GM23248 (cell line): ENCODE measurements around the gene ATXN7L1. TPM values are rescaled to one million over a fixed set of nuclear protein-coding genes. Genes with fewer than 3 reads are reported as not detected.
"Not testable (repeated sequence)": the region's sequence is repeated elsewhere in the genome, so short reads cannot be mapped to it uniquely, and the experiment has no call there.

Experiments
- DNase-seq: peaks from one replicate; pipeline ENCODE4 v3.0.0-alpha.2; 2015
- H2AFZ ChIP-seq: fragments of 200-600 bp; sonication (generic); 2 replicates; pipeline ENCODE4 v1.6.1; 2016; ENCODE audit warnings: antibody characterized with exemption
- H3F3A ChIP-seq: fragments of 200-600 bp; sonication (generic); 2 replicates; pipeline ENCODE4 v1.6.1; 2016; ENCODE audit warnings: mild to moderate bottlenecking, antibody characterized with exemption, mixed run types; ENCODE audit not compliant: insufficient read depth
- H3K27ac ChIP-seq: fragments of 200-600 bp; sonication (generic); 2 replicates; pipeline ENCODE4 v1.5.1; 2016; ENCODE audit warnings: mild to moderate bottlenecking
- H3K27me3 ChIP-seq: fragments of 200-600 bp; sonication (generic); replicated peaks from 2 replicates; pipeline ENCODE4 v1.6.1; 2016; ENCODE audit warnings: mild to moderate bottlenecking; ENCODE audit not compliant: insufficient read depth
- H3K36me3 ChIP-seq: fragments of 200-600 bp; sonication (generic); 2 replicates; pipeline ENCODE4 v1.6.1; 2016; ENCODE audit warnings: low read depth, mild to moderate bottlenecking
- H3K4me1 ChIP-seq: fragments of 200-600 bp; sonication (generic); 2 replicates; pipeline ENCODE4 v1.6.1; 2016; ENCODE audit warnings: mild to moderate bottlenecking; ENCODE audit not compliant: insufficient read depth
- H3K4me2 ChIP-seq: fragments of 200-600 bp; sonication (generic); one replicate; pipeline ENCODE4 v1.6.1; 2016; ENCODE audit warnings: mild to moderate bottlenecking; ENCODE audit not compliant: unreplicated experiment
- H3K4me3 ChIP-seq: fragments of 200-600 bp; sonication (generic); 2 replicates; pipeline ENCODE4 v1.5.1; 2016; ENCODE audit warnings: mild to moderate bottlenecking
- H3K79me2 ChIP-seq: fragments of 200-600 bp; sonication (generic); 2 replicates; pipeline ENCODE4 v1.6.1; 2016; ENCODE audit warnings: mild to moderate bottlenecking; ENCODE audit not compliant: insufficient read depth
- H3K9ac ChIP-seq: fragments of 200-600 bp; sonication (generic); 2 replicates; pipeline ENCODE4 v1.6.1; 2016; ENCODE audit warnings: mild to moderate bottlenecking
- H3K9me2 ChIP-seq: fragments of 200-600 bp; sonication (generic); 2 replicates; pipeline ENCODE4 v1.6.1; 2016; ENCODE audit warnings: mixed run types, mild to moderate bottlenecking, moderate library complexity; ENCODE audit not compliant: insufficient read depth
- H3K9me3 ChIP-seq: fragments of 200-600 bp; sonication (generic); one replicate; pipeline ENCODE4 v1.6.1; 2017; ENCODE audit warnings: low read depth
- H4K20me1 ChIP-seq: fragments of 200-600 bp; sonication (generic); 2 replicates; pipeline ENCODE4 v1.6.0; 2016; ENCODE audit not compliant: insufficient read depth
- EZH2 ChIP-seq: fragments of 200-600 bp; sonication (generic); IDR thresholded peaks from 2 replicates; pipeline ENCODE4 v1.6.1; 2018; ENCODE audit warnings: antibody characterized with exemption, mild to moderate bottlenecking; ENCODE audit not compliant: insufficient read depth, poor library complexity, severe bottlenecking
- EZH2phosphoT487 ChIP-seq: fragments of 200-600 bp; sonication (generic); IDR thresholded peaks from 2 replicates; pipeline ENCODE4 v1.6.1; 2018; ENCODE audit warnings: antibody characterized with exemption, moderate library complexity, mild to moderate bottlenecking, low read depth; ENCODE audit not compliant: insufficient read depth
- WGBS, 2 experiments: methylation state at CpG; one replicate each; pipeline ENCODE4 v1.1.6; 2015 to 2017; ENCODE audit warnings: low lambda C conversion rate in 2 of 2, low coverage in 1 of 2; ENCODE audit errors: missing lambda C conversion rate in 2 of 2; 5-methylcytosine and 5-hydroxymethylcytosine counted together
- in situ Hi-C: fragments of 300-500 bp; cut with MboI; formaldehyde crosslinking; loops from 2 replicates; pipeline ENCODE4 v1.15.0; 2020
- polyA plus RNA-seq: library from polyadenylated mRNA; unstranded; fragments of >200 nt; fragmentation: Nextera tagmentation; extraction: Ambion mirVana; gene quantifications from 2 replicates; pipeline ENCODE4 v1.2.1, GENCODE V29; 2016
- total RNA-seq: library from RNA; depleted of rRNA; stranded (reverse); fragments of >200 nt; shearing (Covaris generic); gene quantifications from 2 replicates; pipeline ENCODE4 v1.2.3, GENCODE V29; 2014

ATXN7L1 gene
- total and polyA plus RNA-seq, 2 experiments from 2014 or later = 3.7 to 4.5 TPM

DNA sequence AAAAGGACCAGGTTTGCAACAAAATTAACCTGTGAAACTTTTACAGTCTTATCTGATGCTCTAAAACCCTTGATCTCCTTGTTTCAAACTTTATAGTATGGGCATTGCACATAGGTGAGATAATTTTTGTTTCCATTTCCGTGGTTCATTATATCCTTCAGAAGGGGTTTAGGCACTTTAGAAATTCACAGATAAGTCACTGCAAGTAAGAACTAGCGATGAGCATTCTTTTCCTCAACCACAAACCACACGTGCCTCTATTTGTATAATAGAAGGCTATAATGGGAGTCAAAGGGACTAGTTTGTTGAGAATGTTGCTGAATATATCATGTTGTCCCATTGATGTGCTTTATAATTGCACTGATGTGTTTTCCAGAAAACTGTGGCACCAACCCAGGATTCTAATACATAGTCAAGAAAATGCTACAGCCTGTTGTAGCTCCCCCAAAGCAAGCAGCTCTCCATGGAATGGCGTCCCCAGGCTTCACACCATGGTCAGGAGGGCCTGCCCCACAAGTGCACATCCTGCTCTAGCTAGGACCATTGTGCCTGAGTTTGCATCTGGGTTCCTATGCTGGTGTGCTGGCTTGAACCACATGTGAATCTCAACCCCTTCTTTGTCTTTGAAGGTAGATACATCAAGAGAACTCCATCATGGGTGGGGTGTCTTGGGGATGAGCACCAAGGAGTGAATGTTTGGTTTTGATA, 14.0 kb upstream of the ATXN7L1 start:
- Histone ChIP-seq H3K27ac (no peak overlapping the region), H4K20me1 (no peaks in the 10 kb centered on the region), H3K9ac (no peak overlapping the region), H3K4me2 (no peak overlapping the region), H3K9me3 (no peaks in the 10 kb centered on the region), H3K4me3 (no peak overlapping the region), H3F3A (no peaks in the 10 kb centered on the region), H3K36me3 (no peaks in the 10 kb centered on the region), H3K27me3 (no peaks in the 10 kb centered on the region), H3K9me2 (no peaks in the 10 kb centered on the region), H3K4me1 (no peaks in the 10 kb centered on the region), H3K79me2 (0 out of 2 replicates have a peak, but pooled peaks cover under 1% of the 10 kb centered on the region), H2AFZ (no peak overlapping the region)
- no peak for DNase-seq
- in situ Hi-C loops = no loop called here
- no peak for TF ChIP-seq EZH2phosphoT487
- WGBS, 2 experiments = 72% methylated on average over 4 of the region's 4 CpGs

DNA sequence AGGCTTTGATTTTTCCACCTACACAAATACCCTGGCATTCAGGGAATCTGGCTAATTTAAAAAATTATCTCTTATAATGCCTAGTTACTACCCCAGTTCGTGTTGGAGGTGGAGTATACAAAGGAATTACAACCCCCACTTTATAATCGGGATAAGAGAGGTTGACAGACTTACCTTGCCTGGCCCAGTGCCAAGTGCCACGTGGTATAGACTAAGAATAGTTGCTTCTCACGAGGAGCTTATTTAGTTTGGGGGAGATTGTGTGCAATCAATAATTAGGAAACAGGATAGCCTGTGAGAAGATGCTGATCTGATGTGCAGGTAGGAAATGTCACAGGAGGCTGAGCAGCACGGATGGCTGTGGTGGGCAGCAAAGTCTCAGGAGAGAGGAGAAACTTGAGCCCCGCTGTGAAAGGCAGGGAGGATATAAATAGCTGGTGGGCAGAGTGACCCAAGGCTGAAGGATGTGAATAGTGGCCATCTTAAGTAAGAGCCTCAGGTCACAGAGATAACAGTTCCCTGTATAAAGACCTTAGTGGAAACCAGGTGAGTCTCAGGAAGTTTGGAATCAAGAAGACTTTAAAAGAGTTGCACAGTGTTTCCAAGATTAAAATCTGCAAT, 11.3 kb upstream of the ATXN7L1 start:
- no peak for DNase-seq

DNA sequence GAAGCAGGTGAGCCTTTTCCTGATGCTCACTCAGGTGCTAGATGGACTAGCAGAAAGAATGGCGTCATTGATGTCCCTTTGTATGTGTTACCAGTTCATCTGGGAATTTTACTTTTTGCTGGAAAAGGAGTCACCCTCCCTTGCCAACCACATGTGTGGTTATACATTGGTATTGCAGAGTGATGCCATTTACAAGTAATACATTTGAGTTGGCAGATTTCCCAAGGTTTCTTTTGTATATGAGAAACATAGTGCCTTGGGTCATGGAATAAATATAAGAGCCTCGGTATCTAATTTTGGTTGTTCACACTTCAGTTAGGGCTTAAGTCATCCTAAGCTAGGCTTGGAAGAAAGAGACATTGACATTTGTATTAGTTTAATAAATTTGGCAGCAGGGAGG, 10.4 kb upstream of the ATXN7L1 start:
- H3K79me2 ChIP-seq = peaks cover 15% of the 10 kb centered on the region; the same call in 1 of the 2 replicates

More for the DNA sequence above, 11.3 kb upstream of the ATXN7L1 start:
- H3F3A ChIP-seq = no peaks in the 10 kb centered on the region
- H3K27ac ChIP-seq = no peak overlapping the region
- 71 to 73% methylated on average over 6 of the region's 6 CpGs for WGBS, 2 experiments
- H3K36me3 ChIP-seq = no peaks in the 10 kb centered on the region
- no peaks in the 10 kb centered on the region for H3K9me2 ChIP-seq
- TF ChIP-seq EZH2 (no peak), EZH2phosphoT487 (no peak)
- H3K4me3 ChIP-seq = no peak overlapping the region
- no peaks in the 10 kb centered on the region for H3K27me3 ChIP-seq
- H4K20me1 ChIP-seq = no peaks in the 10 kb centered on the region
- no peaks in the 10 kb centered on the region for H3K9me3 ChIP-seq
- peaks cover 12% of the 10 kb centered on the region; the same call in 1 of the 2 replicates for H3K79me2 ChIP-seq
- in situ Hi-C loops = no loop called here
- no peaks in the 10 kb centered on the region for H3K4me1 ChIP-seq
- no peak overlapping the region for H3K9ac ChIP-seq
- no peak overlapping the region for H3K4me2 ChIP-seq
- H2AFZ ChIP-seq = no peak overlapping the region

DNA sequence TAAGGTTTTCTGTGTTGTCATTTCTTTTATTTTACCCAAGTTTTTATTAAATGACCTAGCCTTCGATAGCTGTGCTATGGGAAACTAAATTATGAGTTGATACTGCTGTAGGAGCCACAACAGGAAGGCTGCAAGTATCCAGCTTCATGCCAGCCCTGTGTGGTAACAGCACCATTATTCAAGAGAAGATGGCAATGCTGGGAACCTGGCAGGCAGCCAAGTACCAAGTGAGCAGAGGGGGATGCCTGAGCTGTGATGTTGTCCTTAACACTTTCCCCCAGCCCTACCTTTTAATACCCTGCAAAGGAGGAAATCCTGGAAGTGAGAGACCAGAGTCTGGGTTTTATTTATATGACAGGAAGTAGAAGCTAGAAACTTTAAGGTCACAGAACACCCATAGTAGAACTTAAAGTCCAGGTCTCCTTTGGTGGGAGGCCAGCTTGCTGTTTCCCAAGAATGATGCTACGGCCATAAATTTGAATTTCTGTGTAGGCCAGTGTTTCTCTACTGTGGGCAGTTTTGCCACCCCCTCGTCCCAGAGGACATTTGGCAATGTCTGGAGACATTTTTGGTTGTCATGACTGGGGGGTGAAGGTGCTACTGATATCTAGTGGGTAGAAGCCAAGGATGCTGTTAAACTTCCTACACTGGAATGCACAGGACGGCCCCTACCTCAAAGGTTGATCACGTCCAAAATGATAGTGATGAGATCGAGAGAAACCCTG, 9.2 kb upstream of the ATXN7L1 start:
- no peak overlapping the region for H3K4me3 ChIP-seq
- H3K4me1 ChIP-seq = no peaks in the 10 kb centered on the region
- H3K9ac ChIP-seq = no peak overlapping the region
- no peak for TF ChIP-seq EZH2
- TF ChIP-seq EZH2phosphoT487 = no peak
- H3K4me2 ChIP-seq = no peak overlapping the region
- WGBS, 2 experiments = 95 to 96% methylated on average over 6 of the region's 6 CpGs
- H3K79me2 ChIP-seq = peaks cover 15% of the 10 kb centered on the region; the same call in 1 of the 2 replicates
- in situ Hi-C loops = no loop called here
- H3K27ac ChIP-seq = no peak overlapping the region
- DNase-seq = no peak
- H3K36me3 ChIP-seq = no peaks in the 10 kb centered on the region
- H3K27me3 ChIP-seq = no peaks in the 10 kb centered on the region
- H2AFZ ChIP-seq = no peak overlapping the region
- no peaks in the 10 kb centered on the region for H3K9me2 ChIP-seq
- no peaks in the 10 kb centered on the region for H3K9me3 ChIP-seq
- H3F3A ChIP-seq = no peaks in the 10 kb centered on the region
- no peaks in the 10 kb centered on the region for H4K20me1 ChIP-seq

More for the DNA sequence above, 10.4 kb upstream of the ATXN7L1 start:
- WGBS, 2 experiments = 57 to 61% methylated on average over 2 of the region's 2 CpGs
- Histone ChIP-seq H3K4me3 (no peak overlapping the region), H3K9ac (no peak overlapping the region), H4K20me1 (no peaks in the 10 kb centered on the region), H3F3A (no peaks in the 10 kb centered on the region), H3K9me3 (no peaks in the 10 kb centered on the region), H2AFZ (no peak overlapping the region), H3K4me2 (no peak overlapping the region), H3K4me1 (no peaks in the 10 kb centered on the region), H3K9me2 (no peaks in the 10 kb centered on the region), H3K36me3 (no peaks in the 10 kb centered on the region), H3K27me3 (no peaks in the 10 kb centered on the region), H3K27ac (no peak overlapping the region)
- in situ Hi-C loops = no loop called here
- no peak for DNase-seq
- TF ChIP-seq EZH2phosphoT487 (no peak), EZH2 (no peak)

DNA sequence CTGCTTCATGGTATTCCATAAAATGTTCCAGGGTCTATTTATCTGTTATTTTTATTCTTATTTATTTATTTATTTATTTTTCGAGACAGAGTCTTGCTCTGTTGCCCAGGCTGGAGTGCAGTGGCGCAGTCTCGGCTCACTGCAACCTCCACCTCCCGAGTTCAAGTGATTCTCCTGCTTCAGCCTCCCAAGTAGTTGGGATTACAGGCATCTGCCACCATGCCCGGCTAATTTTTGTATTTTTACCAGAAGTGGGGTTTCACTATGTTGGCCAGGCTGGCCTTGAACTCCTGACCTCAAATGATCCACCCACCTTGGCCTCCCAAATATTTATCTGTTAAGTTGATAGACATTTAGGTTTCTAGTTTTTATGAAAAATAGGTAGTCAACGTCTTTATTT, 6.8 kb upstream of the ATXN7L1 start:
- H3K9me2 ChIP-seq, H3K27ac ChIP-seq, H4K20me1 ChIP-seq, in situ Hi-C loops, H3K36me3 ChIP-seq, H3K27me3 ChIP-seq, DNase-seq, H3K4me1 ChIP-seq, H3F3A ChIP-seq, H3K4me2 ChIP-seq, H3K4me3 ChIP-seq, H3K9ac ChIP-seq, H3K9me3 ChIP-seq, H2AFZ ChIP-seq: not testable (repeated sequence)
- WGBS, 2 experiments = 89 to 91% methylated on average over 6 of the region's 6 CpGs
- H3K79me2 ChIP-seq = peaks cover 16% of the 10 kb centered on the region; the same call in 1 of the 2 replicates
